ENCODE measurements around the gene PHF2.

The PHF2 gene

GRCh38 chr9:93590609-93591234 lies 14.3 kb downstream of the PHF2 start:
- DNase-seq (ENCODE audit: low read depth in 2 of 2): no peak
- TF ChIP-seq CTCF (IDR thresholded peaks at IDR 0.05; ENCODE audit: low read depth, low read length): no peak
- no peak overlapping the region for H3K4me3 ChIP-seq (replicated peaks in 1 of 2; ENCODE audit: low read depth in 2 of 2, low read length in 2 of 2)

GRCh38 chr9:93591301-93592007 lies 15.1 kb downstream of the PHF2 start:
- TF ChIP-seq CTCF (IDR thresholded peaks at IDR 0.05; ENCODE audit: low read depth, low read length): no peak
- no peak overlapping the region for H3K4me3 ChIP-seq (replicated peaks in 1 of 2; ENCODE audit: low read depth in 2 of 2, low read length in 2 of 2)
- DNase-seq (ENCODE audit: low read depth in 2 of 2): no peak

- TF ChIP-seq CTCF (IDR thresholded peaks at IDR 0.05; ENCODE audit: low read depth, low read length): no peak
- DNase-seq (ENCODE audit: low read depth in 2 of 2): peak in 1 of 2 donors; percentile 8
- H3K4me3 ChIP-seq (replicated peaks in 1 of 2; ENCODE audit: low read depth in 2 of 2, low read length in 2 of 2): no peak overlapping the region
Observed at GRCh38 chr9:93592008-93592642, 15.7 kb downstream of the PHF2 start.

GRCh38 chr9:93592643-93593021 lies 16.2 kb downstream of the PHF2 start:
- DNase-seq (ENCODE audit: low read depth in 2 of 2): no peak
- peak; percentile 18 for TF ChIP-seq CTCF (IDR thresholded peaks at IDR 0.05; ENCODE audit: low read depth, low read length)
- H3K4me3 ChIP-seq (replicated peaks in 1 of 2; ENCODE audit: low read depth in 2 of 2, low read length in 2 of 2): no peak overlapping the region

- no peak overlapping the region for H3K4me3 ChIP-seq (replicated peaks in 1 of 2; ENCODE audit: low read depth in 2 of 2, low read length in 2 of 2)
- no peak for DNase-seq (ENCODE audit: low read depth in 2 of 2)
- no peak for TF ChIP-seq CTCF (IDR thresholded peaks at IDR 0.05; ENCODE audit: low read depth, low read length)
Observed at GRCh38 chr9:93593144-93593658, 16.8 kb downstream of the PHF2 start.

- peak in 1 of 2 donors; percentile 12 for DNase-seq (ENCODE audit: low read depth in 2 of 2)
- no peak overlapping the region for H3K4me3 ChIP-seq (replicated peaks in 1 of 2; ENCODE audit: low read depth in 2 of 2, low read length in 2 of 2)
- TF ChIP-seq CTCF (IDR thresholded peaks at IDR 0.05; ENCODE audit: low read depth, low read length): no peak
Observed at GRCh38 chr9:93594041-93594756, 17.8 kb downstream of the PHF2 start.
